ENCODE results near the gene C6orf15. TPM values are rescaled to one million over a fixed set of nuclear protein-coding genes. Genes with fewer than 3 reads are reported as not detected.

C6orf15 gene
- total and polyA plus RNA-seq, 8 donors = not detected

DNA sequence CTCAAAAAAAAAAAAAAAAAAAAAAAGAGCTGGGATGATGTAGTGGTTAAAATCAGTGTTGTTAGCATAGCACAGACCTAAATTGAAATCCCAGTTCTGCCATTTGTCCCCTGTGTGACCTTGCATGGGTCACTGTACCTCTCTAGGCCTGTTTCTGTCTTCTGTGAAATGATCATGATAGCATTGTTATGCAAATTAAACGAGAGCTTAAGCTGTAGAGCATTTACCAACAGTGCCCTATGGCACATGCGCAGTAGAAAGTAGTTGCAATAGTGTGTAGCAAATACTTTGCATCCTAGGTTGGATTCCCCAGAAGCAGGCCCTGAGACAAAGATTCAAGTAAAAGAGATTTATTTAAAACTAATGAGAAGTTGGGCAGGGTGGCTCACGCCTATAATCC lies 19.2 kb upstream of the C6orf15 start:
- intact Hi-C loops (cut with DNase I) = no loop called here
- 52 to 66% methylated on average over 3 of the region's 3 CpGs for WGBS, 2 donors

DNA sequence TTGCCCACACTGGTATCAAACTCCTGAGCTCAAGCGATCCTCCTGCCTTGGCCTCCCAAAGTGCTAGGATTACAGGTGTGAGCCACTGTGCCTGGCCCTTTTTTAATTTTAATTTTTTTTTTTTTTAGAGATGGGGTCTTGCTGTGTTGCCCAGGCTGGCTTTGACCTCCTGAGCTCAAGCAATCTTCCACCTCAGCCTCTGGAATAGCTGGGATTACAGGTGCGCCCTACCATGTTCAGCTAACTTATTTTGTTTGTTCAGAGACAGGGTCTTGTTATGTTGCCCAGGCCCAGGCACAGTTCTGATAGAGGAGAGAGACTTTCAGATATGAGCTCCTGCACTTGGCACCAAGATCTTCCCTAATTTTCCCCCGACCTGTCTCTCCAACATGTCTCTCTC lies 18.4 kb upstream of the C6orf15 start:
- Histone ChIP-seq H3K27me3 (no peaks in the 10 kb centered on the region), H3K36me3 (no peaks in the 10 kb centered on the region), H3K4me1 (no peaks in the 10 kb centered on the region), H3K27ac (no peak overlapping the region), H3K4me3 (no peak overlapping the region), H3K9me3 (no peaks in the 10 kb centered on the region)
- intact Hi-C loops (cut with DNase I) = no loop called here
- DNase-seq (no peak), FAIRE-seq (no peak), ATAC-seq (no peak)
- TF ChIP-seq, protein P1, sequence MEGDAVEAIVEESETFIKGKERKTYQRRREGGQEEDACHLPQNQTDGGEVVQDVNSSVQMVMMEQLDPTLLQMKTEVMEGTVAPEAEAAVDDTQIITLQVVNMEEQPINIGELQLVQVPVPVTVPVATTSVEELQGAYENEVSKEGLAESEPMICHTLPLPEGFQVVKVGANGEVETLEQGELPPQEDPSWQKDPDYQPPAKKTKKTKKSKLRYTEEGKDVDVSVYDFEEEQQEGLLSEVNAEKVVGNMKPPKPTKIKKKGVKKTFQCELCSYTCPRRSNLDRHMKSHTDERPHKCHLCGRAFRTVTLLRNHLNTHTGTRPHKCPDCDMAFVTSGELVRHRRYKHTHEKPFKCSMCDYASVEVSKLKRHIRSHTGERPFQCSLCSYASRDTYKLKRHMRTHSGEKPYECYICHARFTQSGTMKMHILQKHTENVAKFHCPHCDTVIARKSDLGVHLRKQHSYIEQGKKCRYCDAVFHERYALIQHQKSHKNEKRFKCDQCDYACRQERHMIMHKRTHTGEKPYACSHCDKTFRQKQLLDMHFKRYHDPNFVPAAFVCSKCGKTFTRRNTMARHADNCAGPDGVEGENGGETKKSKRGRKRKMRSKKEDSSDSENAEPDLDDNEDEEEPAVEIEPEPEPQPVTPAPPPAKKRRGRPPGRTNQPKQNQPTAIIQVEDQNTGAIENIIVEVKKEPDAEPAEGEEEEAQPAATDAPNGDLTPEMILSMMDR (IDR thresholded peaks at IDR 0.05) = no peak
- WGBS, 2 donors = 85 to 92% methylated on average over 3 of the region's 3 CpGs

More for the DNA sequence above, 19.2 kb upstream of the C6orf15 start:
- no peak for DNase-seq
- Histone ChIP-seq H3K27me3 (no peaks in the 10 kb centered on the region), H3K27ac (no peak overlapping the region), H3K4me1 (no peaks in the 10 kb centered on the region), H3K9me3 (no peaks in the 10 kb centered on the region), H3K36me3 (no peaks in the 10 kb centered on the region), H3K4me3 (no peak overlapping the region)
- no peak for ATAC-seq
- no peak for FAIRE-seq
- TF ChIP-seq, protein P1 (IDR thresholded peaks at IDR 0.05) = no peak

DNA sequence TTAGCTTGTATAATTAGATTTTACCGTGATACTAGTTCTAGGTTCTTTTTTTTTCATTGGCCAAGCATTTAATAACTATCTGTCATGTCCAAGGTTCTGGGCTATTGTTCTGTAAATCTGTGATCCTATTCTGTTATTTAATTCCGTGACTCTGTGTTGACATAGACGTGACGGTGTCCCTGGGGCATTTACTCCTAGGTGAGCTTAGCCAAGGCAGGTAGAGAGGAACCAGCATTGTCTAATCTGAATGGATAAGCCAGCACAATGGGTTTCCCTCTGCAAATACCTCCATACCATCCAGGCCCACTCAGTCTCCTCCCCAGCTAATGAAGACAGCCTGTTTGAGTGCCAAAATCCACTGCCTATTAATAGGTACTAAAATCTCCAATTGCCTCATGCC lies 16.8 kb upstream of the C6orf15 start:
- DNase-seq (no peak), FAIRE-seq (no peak), ATAC-seq (no peak)
- no peaks in the 10 kb centered on the region for H3K9me3 ChIP-seq
- intact Hi-C loops (cut with DNase I) = no loop called here
- WGBS, 2 donors = 21 to 34% methylated on average over 4 of the region's 4 CpGs
- H3K27me3 ChIP-seq = no peaks in the 10 kb centered on the region
- no peaks in the 10 kb centered on the region for H3K36me3 ChIP-seq
- no peak overlapping the region for H3K27ac ChIP-seq
- no peaks in the 10 kb centered on the region for H3K4me1 ChIP-seq
- TF ChIP-seq, protein P1 (IDR thresholded peaks at IDR 0.05) = no peak
- H3K4me3 ChIP-seq = no peak overlapping the region

DNA sequence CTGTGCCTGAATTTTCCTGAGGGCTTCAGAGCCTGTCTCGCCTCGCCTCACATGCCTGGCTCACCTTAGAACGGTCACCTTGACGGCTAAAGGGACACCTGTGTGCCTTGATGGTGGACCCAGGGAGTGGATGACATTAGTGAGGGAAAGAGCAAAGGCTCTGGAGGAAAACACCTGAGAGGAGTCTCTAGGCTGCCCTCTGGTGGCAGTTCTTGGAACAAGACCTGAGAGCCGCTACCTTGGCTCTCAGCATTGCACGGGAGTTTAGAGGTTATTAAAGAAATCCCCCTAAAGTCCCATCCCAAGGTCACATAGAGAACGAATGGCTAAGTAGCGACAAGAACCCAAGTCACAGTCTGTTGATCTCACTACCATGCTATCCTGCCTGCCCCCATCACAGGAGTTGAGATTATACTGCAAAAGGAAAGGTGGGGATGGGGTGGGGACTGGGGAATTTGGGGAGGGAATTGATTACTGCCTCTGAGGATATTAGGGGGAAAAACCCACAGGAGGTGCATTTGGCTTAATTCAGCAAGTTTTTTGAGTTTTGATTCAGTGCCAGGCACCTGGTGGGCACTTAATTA lies 15.8 kb upstream of the C6orf15 start:
- no peaks in the 10 kb centered on the region for H3K4me1 ChIP-seq
- DNase-seq (peak in 5 of 6 donors; percentile 40 to 89 (median 71)), ATAC-seq (peak; percentile 57 to 80 (median 72)), FAIRE-seq (no peak)
- no peak overlapping the region for H3K4me3 ChIP-seq
- intact Hi-C loops (cut with DNase I) = no loop called here
- TF ChIP-seq, protein P1 (IDR thresholded peaks at IDR 0.05) = peak; percentile 80 to 88 (median 86)
- 1 to 5% methylated on average over 8 of the region's 8 CpGs for WGBS, 2 donors
- H3K9me3 ChIP-seq = no peaks in the 10 kb centered on the region
- no peaks in the 10 kb centered on the region for H3K36me3 ChIP-seq
- no peak overlapping the region for H3K27ac ChIP-seq
- H3K27me3 ChIP-seq = no peaks in the 10 kb centered on the region

DNA sequence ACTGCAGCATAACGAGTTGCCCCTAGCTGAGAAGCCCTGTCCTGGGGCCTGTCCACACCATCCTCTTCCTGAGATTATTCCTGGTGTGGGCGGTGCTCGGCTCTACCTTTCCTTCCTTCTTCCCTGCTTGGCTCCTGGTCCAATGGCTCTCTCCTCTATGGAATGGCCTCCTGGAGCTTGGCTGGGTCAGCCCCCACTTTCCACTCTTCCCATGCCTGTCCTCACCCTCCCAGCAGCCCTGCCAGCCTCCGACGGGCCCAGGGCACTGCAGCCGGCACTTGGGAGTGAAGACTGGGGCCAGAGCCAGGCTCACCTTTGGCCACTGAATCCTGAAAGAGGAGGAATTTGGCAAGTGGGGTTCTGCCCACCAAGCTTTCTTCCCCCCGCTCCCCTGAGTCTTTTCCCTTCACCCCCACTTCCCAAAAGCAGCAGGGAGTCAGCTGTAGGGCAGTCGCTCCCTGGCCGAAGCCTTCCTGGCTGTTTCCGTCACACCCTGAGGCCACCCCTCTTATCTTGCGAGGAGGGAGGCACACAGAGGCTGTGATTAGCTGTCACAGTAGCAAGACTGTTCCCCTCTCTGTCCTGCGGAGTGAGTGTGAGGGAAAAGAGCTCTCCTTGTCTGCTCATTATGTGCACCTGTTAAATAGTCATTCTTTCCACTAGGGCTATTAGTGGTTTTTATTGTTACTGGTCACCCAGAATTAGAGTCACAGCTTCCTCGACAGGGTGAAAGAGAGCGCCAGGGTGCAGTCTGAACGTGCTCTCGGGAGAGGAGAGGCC lies 14.2 kb upstream of the C6orf15 start:
- Histone ChIP-seq H3K4me1 (peaks cover 0 to 12% (median 0%) of the 10 kb centered on the region in 3 donors), H3K27ac (peak overlapping the region in 2 of 4 donors; percentile 54 to 67), H3K4me3 (no peak overlapping the region), H3K27me3 (no peaks in the 10 kb centered on the region), H3K9me3 (no peaks in the 10 kb centered on the region), H3K36me3 (no peaks in the 10 kb centered on the region)
- TF ChIP-seq, protein P1 (IDR thresholded peaks at IDR 0.05) = no peak
- peak in 2 of 4 donors; percentile 2 to 12 for ATAC-seq
- no peak for DNase-seq
- WGBS, 2 donors = 54 to 63% methylated on average over 16 of the region's 16 CpGs
- FAIRE-seq = no peak
- intact Hi-C loops (cut with DNase I) = no loop called here
